GM18526 (cell line): Measurements from ENCODE around the gene KIF14.

Experiments used
- POLR2A ChIP-seq: IDR thresholded peaks from 3 replicates; pipeline ENCODE4 v1.6.1; 2011; ENCODE audit not compliant: insufficient read length; ENCODE audit errors: extremely low read depth

KIF14 gene

GRCh38 chr1:200620273-200621131 lies at the start of gene KIF14:
Gene KIF14, minus strand, starts transcription at chr1:200620751. Its CDS starts 2,028 bp downstream, at chr1:200618723.
- TF ChIP-seq POLR2A: peak; percentile 68

GRCh38 chr1:200669314-200670241 lies 49.0 kb upstream of the KIF14 start, which contains the start of gene DDX59:
Gene DDX59, minus strand, starts transcription at chr1:200669907. Its CDS starts 3,167 bp downstream, at chr1:200666740.
- peak; percentile 61 for TF ChIP-seq POLR2A

GRCh38 chr1:200668514-200669313 lies 48.2 kb upstream of the KIF14 start:
- TF ChIP-seq POLR2A: no peak

- TF ChIP-seq POLR2A: no peak
Measured at GRCh38 chr1:200666309-200666708, 45.8 kb upstream of the KIF14 start.

GRCh38 chr1:200665861-200666260 lies 45.3 kb upstream of the KIF14 start:
- TF ChIP-seq POLR2A: no peak

- TF ChIP-seq POLR2A: no peak
Measured at GRCh38 chr1:200660719-200661118, 40.2 kb upstream of the KIF14 start.

GRCh38 chr1:200659269-200659668 lies 38.7 kb upstream of the KIF14 start:
- no peak for TF ChIP-seq POLR2A

GRCh38 chr1:200658037-200658818 lies 37.7 kb upstream of the KIF14 start:
- TF ChIP-seq POLR2A: no peak

GRCh38 chr1:200654660-200655059 lies 34.1 kb upstream of the KIF14 start:
- TF ChIP-seq POLR2A: no peak

- no peak for TF ChIP-seq POLR2A
Measured at GRCh38 chr1:200653022-200653462, 32.5 kb upstream of the KIF14 start.

- no peak for TF ChIP-seq POLR2A
Measured at GRCh38 chr1:200652378-200652777, 31.8 kb upstream of the KIF14 start.

- no peak for TF ChIP-seq POLR2A
Measured at GRCh38 chr1:200646515-200646914, 26.0 kb upstream of the KIF14 start.

- no peak for TF ChIP-seq POLR2A
Measured at GRCh38 chr1:200644021-200644420, 23.5 kb upstream of the KIF14 start.

- TF ChIP-seq POLR2A: no peak
Measured at GRCh38 chr1:200642481-200642880, 21.9 kb upstream of the KIF14 start.
